22Rv1 (cell line): ENCODE measurements around the gene ZSCAN16.

Experiments
- H3K27ac ChIP-seq: fragments of 450-650 bp; 2 replicates; pipeline ENCODE4 v1.5.1; 2017
- ZFX ChIP-seq: fragments of 450-650 bp; IDR thresholded peaks from 2 replicates; pipeline ENCODE4 v1.6.1; 2017; ENCODE audit warnings: antibody characterized with exemption, borderline replicate concordance
- TF ChIP-seq, protein P1 (sequence below): fragments of 450-650 bp; IDR thresholded peaks from 2 replicates; pipeline ENCODE4 v1.5.1; 2017; ENCODE audit warnings: mild to moderate bottlenecking

ZSCAN16 gene

DNA sequence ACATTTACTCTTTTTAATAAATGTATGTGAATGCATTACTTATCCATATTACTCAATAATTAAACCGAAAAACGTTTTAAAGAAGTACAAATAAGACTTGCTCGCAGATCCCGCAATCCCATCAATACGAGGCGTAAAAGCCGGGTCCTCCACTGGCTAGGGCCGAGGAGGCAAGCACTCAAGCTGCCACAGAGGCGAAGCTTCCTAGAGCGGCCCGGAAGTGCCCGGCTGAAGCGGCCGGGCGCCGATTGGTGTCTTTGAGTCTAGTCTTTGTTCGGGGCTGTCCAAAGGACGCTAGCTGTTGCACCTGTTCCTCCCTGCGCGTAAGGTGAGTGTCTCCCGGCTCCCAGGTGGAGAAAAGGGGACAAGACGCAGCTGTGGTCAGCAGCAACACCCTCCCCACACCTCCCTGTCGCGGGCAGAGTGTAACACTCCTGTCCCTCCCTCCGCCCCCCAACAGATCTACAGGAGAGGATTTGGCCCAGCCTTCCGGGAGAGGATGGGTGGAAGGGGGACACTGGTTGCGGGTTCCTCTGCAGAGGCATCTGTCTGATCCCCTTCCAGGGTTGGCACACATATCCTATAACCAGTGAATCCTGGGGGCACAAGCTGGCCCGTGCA lies at the start of gene ZSCAN16:
Gene ZSCAN16, plus strand, starts transcription at position 260 of the 621 bp plus-strand sequence. CDS start 835 bp downstream, outside the sequence.
- TF ChIP-seq, protein P1, sequence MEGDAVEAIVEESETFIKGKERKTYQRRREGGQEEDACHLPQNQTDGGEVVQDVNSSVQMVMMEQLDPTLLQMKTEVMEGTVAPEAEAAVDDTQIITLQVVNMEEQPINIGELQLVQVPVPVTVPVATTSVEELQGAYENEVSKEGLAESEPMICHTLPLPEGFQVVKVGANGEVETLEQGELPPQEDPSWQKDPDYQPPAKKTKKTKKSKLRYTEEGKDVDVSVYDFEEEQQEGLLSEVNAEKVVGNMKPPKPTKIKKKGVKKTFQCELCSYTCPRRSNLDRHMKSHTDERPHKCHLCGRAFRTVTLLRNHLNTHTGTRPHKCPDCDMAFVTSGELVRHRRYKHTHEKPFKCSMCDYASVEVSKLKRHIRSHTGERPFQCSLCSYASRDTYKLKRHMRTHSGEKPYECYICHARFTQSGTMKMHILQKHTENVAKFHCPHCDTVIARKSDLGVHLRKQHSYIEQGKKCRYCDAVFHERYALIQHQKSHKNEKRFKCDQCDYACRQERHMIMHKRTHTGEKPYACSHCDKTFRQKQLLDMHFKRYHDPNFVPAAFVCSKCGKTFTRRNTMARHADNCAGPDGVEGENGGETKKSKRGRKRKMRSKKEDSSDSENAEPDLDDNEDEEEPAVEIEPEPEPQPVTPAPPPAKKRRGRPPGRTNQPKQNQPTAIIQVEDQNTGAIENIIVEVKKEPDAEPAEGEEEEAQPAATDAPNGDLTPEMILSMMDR, result no peak
- no peak for TF ChIP-seq ZFX
- H3K27ac ChIP-seq, result peak within 1 kb of the TSS; percentile 55

DNA sequence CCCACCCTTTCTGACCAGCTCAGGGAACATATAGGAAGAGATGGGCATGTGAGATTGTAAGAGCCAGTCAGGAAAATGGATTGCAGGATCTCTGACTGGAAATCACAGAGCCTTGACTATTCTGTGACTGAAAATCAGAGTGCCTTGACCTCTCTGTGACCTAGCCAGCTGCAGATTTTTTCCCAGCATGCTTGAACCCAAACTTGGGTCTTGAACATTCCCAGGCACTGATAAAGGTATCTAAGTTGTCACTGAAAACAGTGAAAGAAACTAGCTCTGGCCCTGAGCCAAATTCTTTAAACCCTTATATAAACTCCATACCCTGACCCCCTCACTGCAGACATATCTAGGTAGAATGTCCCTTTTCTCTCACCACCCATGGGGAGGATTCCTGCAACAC lies 46.4 kb upstream of the ZSCAN16 start:
- no peak for TF ChIP-seq ZFX
- TF ChIP-seq, protein P1, result no peak
- no peak overlapping the region for H3K27ac ChIP-seq

DNA sequence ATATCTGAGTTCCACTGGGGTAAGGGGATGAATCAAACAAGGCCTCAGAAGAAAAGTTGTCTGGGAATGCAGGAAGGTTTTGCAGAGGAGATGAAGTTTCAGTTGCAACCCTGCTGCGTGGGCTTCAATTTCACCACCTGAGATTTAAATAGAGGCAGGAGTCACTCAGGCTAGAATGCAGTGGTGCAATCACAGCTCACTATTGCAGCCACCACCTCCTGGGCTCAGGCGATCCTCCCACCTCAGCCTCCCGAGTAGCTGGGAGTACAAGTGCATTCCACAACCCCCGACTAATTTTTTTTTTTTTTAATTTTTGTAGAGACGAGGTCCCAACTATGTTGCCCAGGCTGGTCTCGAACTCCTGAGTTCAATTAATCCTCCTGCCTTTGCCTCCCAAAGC lies 45.6 kb upstream of the ZSCAN16 start:
- TF ChIP-seq, protein P1, result no peak
- no peak for TF ChIP-seq ZFX
- no peak overlapping the region for H3K27ac ChIP-seq

DNA sequence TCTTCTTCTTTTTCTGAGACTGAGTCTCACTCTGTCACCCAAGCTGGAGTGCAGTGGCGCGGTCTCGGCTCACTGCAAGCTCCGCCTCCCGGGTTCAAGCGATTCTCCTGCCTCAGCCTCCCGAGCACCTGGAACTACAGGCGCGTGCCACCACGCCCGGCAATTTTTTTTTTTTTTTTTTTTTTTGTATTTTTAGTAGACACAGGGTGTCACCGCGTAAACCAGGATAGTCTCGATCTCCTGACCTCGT lies 44.1 kb upstream of the ZSCAN16 start, which contains the start of gene ZNF165:
Gene ZNF165, plus strand, starts transcription at position 188 of the 250 bp plus-strand sequence. CDS start 4,913 bp downstream, outside the sequence.
- peak within 1 kb of the TSS; percentile 78 for H3K27ac ChIP-seq

DNA sequence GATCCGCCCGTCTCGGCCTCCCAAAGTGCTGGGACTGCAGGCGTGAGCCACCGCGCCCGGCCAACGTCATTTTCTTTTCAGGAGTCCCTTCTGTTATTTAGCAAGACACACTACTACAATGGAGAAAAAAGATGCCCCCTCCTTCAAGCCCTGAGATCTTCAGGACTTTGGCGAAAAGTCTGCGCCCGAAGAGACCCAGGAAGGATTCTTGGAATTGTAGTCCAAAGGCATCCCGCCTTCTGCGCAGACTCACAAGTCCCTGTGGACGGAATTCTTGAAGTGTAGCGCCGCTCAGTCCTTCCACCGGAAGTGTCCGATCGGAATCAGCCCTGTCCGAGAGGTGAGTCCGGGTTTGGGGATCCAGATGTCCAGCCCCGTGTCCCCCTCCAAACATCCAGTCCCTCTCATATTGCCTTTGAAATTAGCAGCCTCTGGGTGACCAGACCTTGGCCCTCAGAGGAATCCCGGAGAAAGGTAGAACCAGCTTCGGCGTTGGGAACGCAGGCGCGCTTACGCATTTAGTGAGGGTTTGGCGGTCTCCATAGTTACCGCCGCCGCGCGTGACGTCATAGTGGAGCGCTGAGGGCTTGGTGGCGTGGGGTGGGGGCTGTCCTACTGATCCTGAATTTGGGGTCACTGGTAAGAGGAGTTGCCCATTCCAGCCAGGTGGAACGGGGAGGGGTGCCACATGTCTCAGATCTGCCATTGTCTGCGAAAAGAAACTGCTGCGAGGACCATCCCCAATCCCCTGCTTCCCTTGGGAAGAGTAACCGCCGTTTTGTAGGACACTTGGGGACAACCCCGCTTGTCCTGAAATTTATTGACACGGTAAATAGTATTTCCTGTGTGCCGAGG lies 43.6 kb upstream of the ZSCAN16 start:
- TF ChIP-seq ZFX, result no peak
- peak overlapping the region; percentile 78 for H3K27ac ChIP-seq

DNA sequence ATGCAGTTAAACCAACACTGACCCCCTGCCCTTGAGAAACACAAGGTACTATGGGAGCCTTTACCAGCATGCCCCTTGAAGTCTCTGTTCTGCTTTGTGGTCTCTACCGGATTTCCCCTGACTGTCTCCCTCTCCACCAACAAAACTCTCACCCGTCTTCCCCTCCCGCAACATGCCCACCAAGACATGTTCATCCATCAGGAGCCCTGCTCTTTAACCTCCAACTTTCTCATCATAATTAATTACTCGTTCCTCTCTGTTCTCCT lies 43.0 kb upstream of the ZSCAN16 start:
- H3K27ac ChIP-seq, result peak overlapping the region; percentile 78
- no peak for TF ChIP-seq ZFX
- TF ChIP-seq, protein P1, result no peak

DNA sequence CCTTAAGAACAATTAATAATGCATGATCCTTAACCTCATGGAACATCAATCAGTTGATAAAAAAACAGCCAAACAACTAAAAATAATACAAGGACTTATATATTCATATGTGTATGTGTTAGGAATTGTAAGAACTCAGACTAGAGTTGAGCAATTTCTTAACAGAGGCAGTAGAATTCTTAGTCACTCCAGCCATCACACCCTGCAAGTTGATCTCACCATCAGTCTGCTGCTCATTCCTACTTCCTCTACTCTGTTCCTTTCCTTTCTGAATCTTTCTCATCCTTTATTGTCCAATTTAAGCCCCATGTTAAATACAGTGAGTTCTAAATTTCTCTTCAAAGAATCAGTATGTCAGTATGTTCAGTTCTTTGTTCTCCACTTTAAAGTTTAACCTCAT lies 41.5 kb upstream of the ZSCAN16 start:
- no peak overlapping the region for H3K27ac ChIP-seq
- TF ChIP-seq, protein P1, result no peak
- no peak for TF ChIP-seq ZFX

DNA sequence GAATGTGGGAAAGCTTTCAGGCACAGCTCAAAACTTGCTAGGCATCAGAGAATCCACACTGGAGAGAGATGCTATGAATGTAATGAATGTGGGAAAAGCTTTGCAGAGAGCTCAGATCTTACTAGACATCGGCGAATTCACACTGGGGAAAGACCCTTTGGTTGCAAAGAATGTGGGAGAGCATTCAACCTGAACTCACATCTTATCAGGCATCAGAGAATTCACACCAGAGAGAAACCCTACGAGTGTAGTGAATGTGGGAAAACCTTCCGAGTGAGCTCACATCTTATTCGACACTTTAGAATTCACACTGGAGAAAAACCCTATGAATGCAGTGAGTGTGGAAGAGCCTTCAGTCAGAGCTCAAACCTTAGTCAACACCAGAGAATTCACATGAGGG lies 35.4 kb upstream of the ZSCAN16 start:
- TF ChIP-seq, protein P1, result no peak
- no peak for TF ChIP-seq ZFX
- H3K27ac ChIP-seq, result no peak overlapping the region
